Neutrophil (primary cell): ENCODE data around the gene HEYL.

Experiments
- H3K27ac ChIP-seq: fragments of 200-600 bp; sonication (generic); 2 replicates; pipeline ENCODE4 v1.5.1; 2016; ENCODE audit warnings: mild to moderate bottlenecking, moderate library complexity
- H3K27me3 ChIP-seq: fragments of 200-600 bp; sonication (generic); 2 replicates; pipeline ENCODE4 v1.6.0; 2016; ENCODE audit warnings: mild to moderate bottlenecking
- H3K36me3 ChIP-seq: fragments of 200-600 bp; sonication (generic); 2 replicates; pipeline ENCODE4 v1.5.1; 2017
- H3K4me1 ChIP-seq, 2 experiments: fragments of 200-600 bp in 1 of 2; sonication (generic) in 1 of 2; 1 replicate in 1 of 2; 2 replicates in 1 of 2; pipeline versions ENCODE4 v1.5.1 to v1.6.1; 2013 to 2016; ENCODE audit warnings: low read depth in 1 of 2, low read length in 1 of 2, mild to moderate bottlenecking in 1 of 2, moderate library complexity in 1 of 2; ENCODE audit not compliant: control insufficient read depth in 1 of 2, insufficient read depth in 1 of 2
- H3K4me3 ChIP-seq, 2 experiments: fragments of 200-600 bp in 1 of 2; sonication (generic) in 1 of 2; 1 replicate in 1 of 2; 2 replicates in 1 of 2; pipeline ENCODE4 v1.5.1; 2013 to 2016; ENCODE audit warnings: low read depth in 1 of 2, low read length in 1 of 2, mild to moderate bottlenecking in 1 of 2, moderate library complexity in 1 of 2
- H3K9me3 ChIP-seq: fragments of 200-600 bp; sonication (generic); 2 replicates; pipeline ENCODE4 v1.5.1; 2016
- CTCF ChIP-seq: fragments of 200-600 bp; sonication (generic); IDR thresholded peaks from 2 replicates; pipeline ENCODE4 v1.5.1; 2016; ENCODE audit warnings: antibody characterized with exemption

Gene HEYL

GRCh38 chr1:39649636-39650185, 10.3 kb upstream of the HEYL start:
- peaks cover 12% of the 10 kb centered on the region for H3K27me3 ChIP-seq
- H3K27ac ChIP-seq = no peak overlapping the region
- no peaks in the 10 kb centered on the region for H3K9me3 ChIP-seq
- no peak overlapping the region for H3K4me3 ChIP-seq
- H3K4me1 ChIP-seq = no peaks in the 10 kb centered on the region
- TF ChIP-seq CTCF = no peak
- no peaks in the 10 kb centered on the region for H3K36me3 ChIP-seq

GRCh38 chr1:39648496-39648895, 9.1 kb upstream of the HEYL start:
- no peak overlapping the region for H3K27ac ChIP-seq
- no peak overlapping the region for H3K4me3 ChIP-seq
- TF ChIP-seq CTCF = no peak
- no peaks in the 10 kb centered on the region for H3K36me3 ChIP-seq
- no peaks in the 10 kb centered on the region for H3K4me1 ChIP-seq
- H3K9me3 ChIP-seq = no peaks in the 10 kb centered on the region
- H3K27me3 ChIP-seq = no peaks in the 10 kb centered on the region

- no peaks in the 10 kb centered on the region for H3K4me1 ChIP-seq
- H3K9me3 ChIP-seq = no peaks in the 10 kb centered on the region
- no peak for TF ChIP-seq CTCF
- no peaks in the 10 kb centered on the region for H3K36me3 ChIP-seq
- no peak overlapping the region for H3K27ac ChIP-seq
- H3K27me3 ChIP-seq = peaks cover 5% of the 10 kb centered on the region
- no peak overlapping the region for H3K4me3 ChIP-seq
These were observed 7.8 kb upstream of the HEYL start for GRCh38 chr1:39647247-39647646.

GRCh38 chr1:39646232-39647081, 7.0 kb upstream of the HEYL start:
- peaks cover 5% of the 10 kb centered on the region for H3K27me3 ChIP-seq
- H3K27ac ChIP-seq = no peak overlapping the region
- no peaks in the 10 kb centered on the region for H3K36me3 ChIP-seq
- TF ChIP-seq CTCF = no peak
- H3K9me3 ChIP-seq = no peaks in the 10 kb centered on the region
- no peak overlapping the region for H3K4me3 ChIP-seq
- H3K4me1 ChIP-seq = no peaks in the 10 kb centered on the region

GRCh38 chr1:39645411-39646043, 6.1 kb upstream of the HEYL start:
- peaks cover 12% of the 10 kb centered on the region for H3K27me3 ChIP-seq
- no peaks in the 10 kb centered on the region for H3K36me3 ChIP-seq
- no peak for TF ChIP-seq CTCF
- no peaks in the 10 kb centered on the region for H3K4me1 ChIP-seq
- no peak overlapping the region for H3K4me3 ChIP-seq
- H3K9me3 ChIP-seq = no peaks in the 10 kb centered on the region
- H3K27ac ChIP-seq = no peak overlapping the region
